SK-N-SH (cell line): ENCODE measurements around the gene IGF2. TPM values are rescaled to one million over a fixed set of nuclear protein-coding genes. Genes with fewer than 3 reads are reported as not detected.
A peak's percentile ranks its signal among the peaks of the same experiment; 100 is the strongest.

Experiments used
- CTCF ChIA-PET: fragments of 300-600, 350-600 bp; formaldehyde crosslinking; extraction: SDS; loops from one replicate; lab custom pipeline; 2021; lab: Yijun Ruan, JAX
- POLR2A ChIA-PET: fragments of 350-600 bp; sonication (Branson Sonifier 250); formaldehyde crosslinking; extraction: SDS; loops from one replicate; lab custom pipeline; 2020; ENCODE audit warnings: antibody characterized with exemption, inconsistent platforms; lab: Yijun Ruan, JAX
- DNase-seq: peaks from one replicate; pipeline ENCODE4 v3.0.0; 2012
- H2AFZ ChIP-seq: fragments of 200-600 bp; sonication (generic); 2 replicates; pipeline ENCODE4 v1.8.1; 2016; ENCODE audit warnings: antibody characterized with exemption, mild to moderate bottlenecking, low read depth
- H3F3A ChIP-seq: fragments of 200-600 bp; sonication (generic); replicated peaks from 2 replicates; pipeline ENCODE3; 2016; ENCODE audit warnings: antibody characterized with exemption, mild to moderate bottlenecking; ENCODE audit not compliant: insufficient read depth
- H3K27ac ChIP-seq, 2 experiments: fragments of 200-500 bp in 1 of 2; fragments of 200-600 bp in 1 of 2; sonication (Bioruptor generic) in 1 of 2; sonication (generic), shearing (Covaris generic) in 1 of 2; 2 replicates each; pipeline versions ENCODE4 v1.5.1 to v1.6.1; 2014 to 2016; ENCODE audit warnings: low read depth in 2 of 2, inconsistent platforms in 1 of 2, low read length in 1 of 2, mild to moderate bottlenecking in 1 of 2, mixed read lengths in 1 of 2
- H3K27me3 ChIP-seq: fragments of 200-600 bp; sonication (generic), shearing (Covaris generic); 2 replicates; pipeline ENCODE4 v1.6.1; 2016; ENCODE audit warnings: mixed run types; ENCODE audit not compliant: insufficient read depth
- H3K36me3 ChIP-seq, 2 experiments: fragments of 200-500 bp in 1 of 2; fragments of 200-600 bp in 1 of 2; sonication (Bioruptor generic) in 1 of 2; sonication (generic) in 1 of 2; replicated peaks in 1 of 2; 2 replicates each; pipeline versions ENCODE3 to v1.5.1; 2014 to 2016; ENCODE audit warnings: low read length in 1 of 2, mild to moderate bottlenecking in 1 of 2; ENCODE audit not compliant: insufficient read depth in 2 of 2, control insufficient read depth in 1 of 2
- H3K4me1 ChIP-seq, 2 experiments: fragments of 200-500 bp in 1 of 2; fragments of 200-600 bp in 1 of 2; sonication (Bioruptor generic) in 1 of 2; sonication (generic), shearing (Covaris generic) in 1 of 2; 2 replicates each; pipeline versions ENCODE4 v1.5.1 to v1.6.1; 2014 to 2016; ENCODE audit warnings: low read depth in 1 of 2, low read length in 1 of 2, mixed run types in 1 of 2; ENCODE audit not compliant: insufficient read depth in 2 of 2, control insufficient read depth in 1 of 2
- H3K4me2 ChIP-seq: fragments of 200-600 bp; sonication (generic), shearing (Covaris generic); 2 replicates; pipeline ENCODE4 v1.6.1; 2017; ENCODE audit warnings: mixed run types
- H3K4me3 ChIP-seq, 2 experiments: fragments of 200-500 bp in 1 of 2; fragments of 200-600 bp in 1 of 2; sonication (Bioruptor generic) in 1 of 2; sonication (generic), shearing (Covaris generic) in 1 of 2; 2 replicates each; pipeline versions ENCODE4 v1.5.1 to v1.8.1; 2014 to 2016; ENCODE audit warnings: low read depth in 2 of 2, inconsistent platforms in 1 of 2, low read length in 1 of 2, mild to moderate bottlenecking in 1 of 2, mixed read lengths in 1 of 2, moderate library complexity in 1 of 2
- H3K79me2 ChIP-seq: fragments of 200-600 bp; sonication (generic); 2 replicates; pipeline ENCODE4 v1.8.1; 2017; ENCODE audit warnings: mild to moderate bottlenecking; ENCODE audit not compliant: insufficient read depth
- H3K9ac ChIP-seq: fragments of 200-600 bp; sonication (generic); 2 replicates; pipeline ENCODE4 v1.6.1; 2017; ENCODE audit warnings: mixed run types
- H3K9me2 ChIP-seq: fragments of 200-600 bp; sonication (generic); 2 replicates; pipeline ENCODE4 v1.6.1; 2017; ENCODE audit warnings: mixed run types
- H3K9me3 ChIP-seq: fragments of 200-600 bp; sonication (generic); 2 replicates; pipeline ENCODE4 v1.6.1; 2017; ENCODE audit warnings: mixed run types, mild to moderate bottlenecking, moderate library complexity
- H4K20me1 ChIP-seq: fragments of 200-600 bp; sonication (generic); 2 replicates; pipeline ENCODE4 v1.6.1; 2017; ENCODE audit warnings: mild to moderate bottlenecking, mixed run types; ENCODE audit not compliant: insufficient read depth
- CTCF ChIP-seq: fragments of 200-600 bp; sonication (generic); IDR thresholded peaks from 2 replicates; pipeline ENCODE4 v1.6.1; 2017; ENCODE audit warnings: antibody characterized with exemption, mild to moderate bottlenecking, moderate library complexity
- EP300 ChIP-seq, 2 experiments: IDR thresholded peaks; 2 replicates each; pipeline versions ENCODE4 v1.4.0 to v1.6.1; 2012; ENCODE audit warnings: borderline replicate concordance in 1 of 2, low read depth in 1 of 2, low read length in 1 of 2
- EZH2phosphoT487 ChIP-seq: fragments of 200-600 bp; sonication (generic); IDR thresholded peaks from 2 replicates; pipeline ENCODE4 v1.6.1; 2017; ENCODE audit warnings: low read depth, mixed run types, mild to moderate bottlenecking, antibody characterized with exemption, moderate library complexity, borderline replicate concordance
- GABPA ChIP-seq: IDR thresholded peaks from 2 replicates; pipeline ENCODE4 v1.4.0; 2012; ENCODE audit warnings: low read depth, mild to moderate bottlenecking
- JUND ChIP-seq: IDR thresholded peaks from 2 replicates; pipeline ENCODE4 v1.4.0; 2012
- NRF1 ChIP-seq: IDR thresholded peaks from 2 replicates; pipeline ENCODE4 v1.6.1; 2012; ENCODE audit warnings: low read depth, mild to moderate bottlenecking, low read length
- PBX3 ChIP-seq: IDR thresholded peaks from 2 replicates; pipeline ENCODE4; 2012
- POLR2AphosphoS5 ChIP-seq: IDR thresholded peaks from 2 replicates; pipeline ENCODE4 v1.6.1; 2012; ENCODE audit warnings: low read depth, low read length
- REST ChIP-seq: IDR thresholded peaks from 2 replicates; pipeline ENCODE4 v1.6.1; 2012; ENCODE audit warnings: mild to moderate bottlenecking, low read depth, low read length, moderate library complexity
- SMC3 ChIP-seq: IDR thresholded peaks from 2 replicates; pipeline ENCODE4 v1.6.1; 2012; ENCODE audit warnings: low read depth, low read length, improper control_type of control experiment
- TCF12 ChIP-seq: IDR thresholded peaks from 2 replicates; pipeline ENCODE4 v1.4.0; 2012
- USF2 ChIP-seq: fragments of 150-350 bp; IDR thresholded peaks from 2 replicates; pipeline ENCODE4 v1.6.1; 2017; ENCODE audit warnings: antibody characterized with exemption, low read length, low read depth, borderline replicate concordance
- YY1 ChIP-seq: IDR thresholded peaks from 2 replicates; pipeline ENCODE4 v1.4.0; 2012; ENCODE audit warnings: low read depth, mild to moderate bottlenecking
- WGBS: methylation state at CpG from one replicate; pipeline ENCODE4 v1.1.6; 2017; ENCODE audit warnings: low lambda C conversion rate; 5-methylcytosine and 5-hydroxymethylcytosine counted together
- polyA plus RNA-seq, 3 experiments: library from polyadenylated mRNA; depleted of rRNA; stranded (reverse); fragments of >200 nt; gene quantifications; 2 replicates each; pipeline ENCODE4 v1.2.3, GENCODE V29; 2012

The IGF2 gene
- polyA plus RNA-seq, 1 of the 3 experiments (the other 2 are of a cell fraction) = 0.05 TPM

- Histone ChIP-seq H3K4me1 (peaks cover 0 to 19% of the 10 kb centered on the region in 2 experiments; a peak in 1 of 4 replicates), H3K4me3 (no peak overlapping the region), H3K9ac (no peak overlapping the region), H3K9me3 (no peaks in the 10 kb centered on the region), H2AFZ (no peak overlapping the region), H3F3A (no peaks in the 10 kb centered on the region), H3K9me2 (no peaks in the 10 kb centered on the region), H3K27me3 (peaks cover 9% of the 10 kb centered on the region), H3K4me2 (no peak overlapping the region), H3K36me3 (no peaks in the 10 kb centered on the region), H4K20me1 (no peaks in the 10 kb centered on the region), H3K79me2 (no peaks in the 10 kb centered on the region), H3K27ac (no peak overlapping the region)
- TF ChIP-seq REST = no peak
- no peak for TF ChIP-seq EP300 (IDR thresholded peaks at IDR 0.05; ENCODE audit: borderline replicate concordance in 1 of 2, low read depth in 1 of 2, low read length in 1 of 2)
- no peak for TF ChIP-seq SMC3
- peak; percentile 27; the same call in 1 of the 2 replicates for TF ChIP-seq NRF1
- TF ChIP-seq JUND = no peak
- TF ChIP-seq TCF12 = no peak
- POLR2A ChIA-PET = interaction anchor here (0.6 kb wide), 1 partner anchor 1590 kb away, joined by 4 read pairs; no protein-coding TSS in a partner anchor
- no peak for DNase-seq
- CTCF ChIA-PET = interaction anchor here (0.9 to 5.4 kb wide), 8 partner anchors 9 to 439 kb away, joined by 3 to 68 read pairs (median 4); no protein-coding TSS in a partner anchor
- 16% methylated on average over 8 of the region's 24 CpGs for WGBS
Observed at GRCh38 chr11:2132874-2133240, 6.3 kb downstream of the IGF2 start.

- no peaks in the 10 kb centered on the region for H3F3A ChIP-seq
- no peak for DNase-seq
- no peaks in the 10 kb centered on the region for H3K79me2 ChIP-seq
- no peaks in the 10 kb centered on the region for H3K36me3 ChIP-seq
- H2AFZ ChIP-seq = no peak overlapping the region
- POLR2A ChIA-PET = interaction anchor here (0.6 kb wide), 2 partner anchors 87 to 1590 kb away, joined by 4 read pairs; no protein-coding TSS in a partner anchor
- H3K9me2 ChIP-seq = no peaks in the 10 kb centered on the region
- H3K4me2 ChIP-seq = no peak overlapping the region
- WGBS = 40% methylated on average over 6 of the region's 6 CpGs
- peaks cover 3% of the 10 kb centered on the region for H3K27me3 ChIP-seq
- peaks cover 0 to 19% of the 10 kb centered on the region in 2 experiments; a peak in 1 of 4 replicates for H3K4me1 ChIP-seq
- H3K9me3 ChIP-seq = no peaks in the 10 kb centered on the region
- H3K9ac ChIP-seq = no peak overlapping the region
- CTCF ChIA-PET = interaction anchor here (0.9 to 5.4 kb wide), 4 partner anchors 9 to 438 kb away, joined by 4 to 68 read pairs (median 8); no protein-coding TSS in a partner anchor
- H3K27ac ChIP-seq = no peak overlapping the region
- H4K20me1 ChIP-seq = no peaks in the 10 kb centered on the region
- H3K4me3 ChIP-seq = no peak overlapping the region
- TF ChIP-seq REST (no peak), YY1 (no peak), EP300 (IDR thresholded peaks at IDR 0.05; ENCODE audit: borderline replicate concordance in 1 of 2, low read depth in 1 of 2, low read length in 1 of 2) (no peak), POLR2AphosphoS5 (no peak), JUND (no peak), GABPA (no peak), PBX3 (no peak), CTCF (no peak), EZH2phosphoT487 (no peak), USF2 (no peak)
Observed at GRCh38 chr11:2132246-2132645, 6.9 kb downstream of the IGF2 start.
